ENCODE data around the gene FGFR4.

The FGFR4 gene

DNA sequence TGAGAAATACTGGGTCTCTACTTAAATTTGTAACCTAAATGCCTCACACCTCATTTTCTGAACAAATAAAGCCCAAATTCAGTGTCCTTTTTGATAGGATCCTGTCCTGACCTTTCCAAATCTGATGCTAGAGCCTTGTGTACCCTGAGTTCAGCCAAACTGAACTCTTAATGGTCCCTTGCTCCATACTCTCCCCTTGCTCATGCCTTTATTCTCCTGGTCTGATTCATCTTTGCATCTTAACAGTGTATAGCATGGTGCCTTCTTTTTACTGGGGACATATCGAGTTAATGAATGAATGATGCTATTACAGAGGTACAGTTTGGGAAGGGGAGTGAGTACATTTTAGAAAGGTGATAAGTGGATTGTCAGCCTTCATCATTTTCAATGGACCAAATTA is 56.1 kb downstream of the FGFR4 start:
- Histone ChIP-seq H3K9ac (ENCODE audit: low read depth, low read length) (no peak overlapping the region), H3K9me3 (ENCODE audit: control insufficient read depth, insufficient read depth, low read length) (no peaks in the 10 kb centered on the region), H3K27me3 (ENCODE audit: control insufficient read depth, insufficient read depth, low read length) (no peaks in the 10 kb centered on the region), H3K4me3 (ENCODE audit: low read depth, low read length) (no peak overlapping the region), H3K4me1 (ENCODE audit: control insufficient read depth, insufficient read depth, low read length) (no peaks in the 10 kb centered on the region), H3K36me3 (ENCODE audit: control insufficient read depth, insufficient read depth, low read length) (peaks cover 28% of the 10 kb centered on the region)

DNA sequence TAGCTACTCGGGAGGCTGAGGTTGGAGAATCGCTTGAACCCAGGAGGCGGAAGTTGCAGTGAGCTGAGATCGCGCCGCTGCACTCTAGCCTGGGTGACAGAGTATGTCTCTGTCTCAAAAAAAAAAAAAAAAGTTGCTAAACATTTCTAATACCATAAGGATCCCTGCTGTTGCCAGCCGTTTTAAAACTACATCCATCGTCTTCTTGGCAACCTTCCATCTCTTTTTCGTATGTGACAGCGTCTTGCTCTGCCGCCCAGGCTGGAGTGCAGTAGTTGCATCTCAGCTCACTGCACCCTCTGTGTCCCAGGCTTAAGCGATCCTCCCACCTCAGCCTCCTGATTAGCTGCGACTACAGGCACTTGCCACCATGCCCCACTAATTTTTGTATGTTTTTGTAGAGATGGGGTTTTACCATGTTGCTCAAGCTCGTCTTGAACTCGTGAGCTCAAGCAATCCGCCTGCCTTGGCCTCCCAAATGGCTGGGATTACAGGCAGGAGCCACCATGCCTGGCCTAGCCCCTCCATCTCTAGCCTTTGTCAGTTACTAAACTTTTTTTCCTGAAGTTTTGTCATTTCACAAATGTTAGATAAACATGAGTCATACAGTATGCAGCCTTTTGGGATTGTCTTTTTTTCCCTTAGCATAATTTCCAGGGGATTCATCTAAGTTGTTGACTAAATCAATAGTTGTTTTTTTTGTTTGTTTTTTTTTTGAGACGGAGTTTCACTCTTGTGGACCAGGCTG is 60.4 kb downstream of the FGFR4 start:
- Histone ChIP-seq H3K36me3 (ENCODE audit: control insufficient read depth, insufficient read depth, low read length) (peaks cover 26% of the 10 kb centered on the region), H3K4me3 (ENCODE audit: low read depth, low read length) (no peak overlapping the region), H3K4me1 (ENCODE audit: control insufficient read depth, insufficient read depth, low read length) (no peaks in the 10 kb centered on the region), H3K9ac (ENCODE audit: low read depth, low read length) (no peak overlapping the region), H3K9me3 (ENCODE audit: control insufficient read depth, insufficient read depth, low read length) (no peaks in the 10 kb centered on the region), H3K27me3 (ENCODE audit: control insufficient read depth, insufficient read depth, low read length) (no peaks in the 10 kb centered on the region)

Data from iPS-15b (cell line).